CD4-positive, alpha-beta T cell treated with Interleukin-4 for 4 hours (primary cell): ENCODE data around the gene ARG2.

ENCODE experiments used
- DNase-seq: peaks from one replicate; pipeline ENCODE4 v3.0.0-alpha.2; 2020

The ARG2 gene

DNA sequence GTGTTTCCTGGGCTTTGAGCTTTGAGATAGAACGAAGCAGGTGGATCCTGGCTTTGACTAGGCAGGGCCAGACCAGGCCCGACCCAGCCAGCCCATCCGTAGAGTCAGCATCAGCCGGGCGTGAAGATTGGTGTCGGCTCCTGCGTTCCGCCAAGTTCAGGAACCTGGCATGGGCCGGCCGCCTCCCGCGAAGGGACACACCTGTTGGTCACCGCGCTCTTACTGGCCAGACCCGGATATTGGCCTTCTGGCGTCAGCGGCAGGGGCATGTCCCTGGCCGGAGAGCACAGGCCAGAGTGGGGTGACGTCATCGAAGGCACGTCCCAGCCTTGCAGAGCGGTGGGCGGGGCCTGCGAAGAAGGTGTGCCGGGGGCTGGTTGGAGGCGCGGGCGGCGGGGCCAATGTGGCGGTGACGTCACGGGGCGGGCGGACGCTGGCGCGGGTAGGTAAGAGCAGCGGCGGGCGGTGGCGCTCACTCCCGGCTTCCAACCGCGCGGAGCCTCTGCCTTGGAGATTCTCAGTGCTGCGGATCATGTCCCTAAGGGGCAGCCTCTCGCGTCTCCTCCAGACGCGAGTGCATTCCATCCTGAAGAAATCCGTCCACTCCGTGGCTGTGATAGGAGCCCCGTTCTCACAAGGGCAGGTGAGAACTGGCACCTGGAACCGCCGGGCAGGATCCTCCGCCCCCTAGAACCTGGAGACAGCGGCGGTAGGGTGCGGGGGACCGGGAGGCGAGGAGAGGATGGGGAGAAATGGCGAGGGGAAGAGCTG lies at the start of gene ARG2:
TSS of gene ARG2 (plus strand) at position 475 of the 771 bp plus-strand sequence. CDS start at position 533, 58 bp downstream.
- DNase-seq, result peak; percentile 94

- no peak for DNase-seq
These were observed 49.3 kb upstream of the ARG2 start for GRCh38 chr14:67570453-67570852.

DNA sequence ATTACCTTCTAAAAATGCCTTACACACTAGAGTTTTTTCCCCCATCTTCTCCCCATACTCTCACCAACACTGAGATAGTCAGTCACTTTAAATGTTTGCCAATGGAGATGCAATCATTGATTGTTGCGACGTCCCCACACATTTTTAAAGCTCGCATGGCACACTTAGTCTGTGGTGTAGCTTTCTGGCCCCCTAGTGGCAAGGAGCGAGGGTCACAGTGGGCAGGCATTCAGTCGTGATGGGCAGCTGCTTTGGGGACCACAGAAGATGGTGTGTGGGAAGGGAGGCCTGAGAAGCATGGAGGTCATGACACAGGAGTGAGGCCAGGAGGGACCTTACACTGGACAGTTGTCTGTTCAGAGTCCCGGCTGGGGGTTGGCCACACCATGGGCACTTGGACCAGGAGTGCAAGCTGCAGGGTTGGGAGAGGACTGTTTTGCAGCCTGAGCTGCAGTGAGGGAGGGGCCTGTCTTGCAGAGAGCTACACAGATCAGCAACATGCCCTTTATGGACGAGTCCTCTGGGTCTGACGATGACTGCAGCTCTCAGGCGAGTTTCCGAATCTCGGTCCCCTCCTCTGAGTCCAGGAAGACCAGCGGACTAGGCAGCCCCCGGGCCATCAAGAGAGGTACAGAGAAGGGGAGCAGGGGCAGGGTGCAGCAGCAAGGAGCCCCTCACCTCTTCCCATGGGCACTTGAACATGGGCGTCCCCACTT lies 48.3 kb upstream of the ARG2 start:
- DNase-seq, result peak; percentile 65

GRCh38 chr14:67571991-67572323 lies 47.8 kb upstream of the ARG2 start:
- no peak for DNase-seq

DNA sequence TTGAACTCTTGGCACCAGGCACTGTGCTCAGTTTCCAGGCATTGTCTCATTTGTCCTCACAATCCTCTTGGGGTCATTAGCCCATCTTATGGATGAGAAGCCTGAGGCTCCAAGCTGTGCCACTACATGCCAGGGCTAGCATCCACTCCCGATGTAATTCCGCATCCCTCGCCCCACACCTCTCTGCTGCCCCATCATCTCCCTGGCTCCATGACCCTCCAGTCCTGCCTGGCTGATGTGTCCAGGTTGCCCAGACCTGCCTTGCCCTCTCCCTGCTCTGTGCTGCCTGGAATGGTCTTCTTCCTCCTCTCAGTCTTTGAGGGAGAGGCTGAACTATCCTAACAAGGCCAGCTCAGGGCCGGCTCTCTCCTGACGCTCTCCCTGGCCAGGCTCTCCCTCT lies 47.1 kb upstream of the ARG2 start:
- DNase-seq, result no peak

DNA sequence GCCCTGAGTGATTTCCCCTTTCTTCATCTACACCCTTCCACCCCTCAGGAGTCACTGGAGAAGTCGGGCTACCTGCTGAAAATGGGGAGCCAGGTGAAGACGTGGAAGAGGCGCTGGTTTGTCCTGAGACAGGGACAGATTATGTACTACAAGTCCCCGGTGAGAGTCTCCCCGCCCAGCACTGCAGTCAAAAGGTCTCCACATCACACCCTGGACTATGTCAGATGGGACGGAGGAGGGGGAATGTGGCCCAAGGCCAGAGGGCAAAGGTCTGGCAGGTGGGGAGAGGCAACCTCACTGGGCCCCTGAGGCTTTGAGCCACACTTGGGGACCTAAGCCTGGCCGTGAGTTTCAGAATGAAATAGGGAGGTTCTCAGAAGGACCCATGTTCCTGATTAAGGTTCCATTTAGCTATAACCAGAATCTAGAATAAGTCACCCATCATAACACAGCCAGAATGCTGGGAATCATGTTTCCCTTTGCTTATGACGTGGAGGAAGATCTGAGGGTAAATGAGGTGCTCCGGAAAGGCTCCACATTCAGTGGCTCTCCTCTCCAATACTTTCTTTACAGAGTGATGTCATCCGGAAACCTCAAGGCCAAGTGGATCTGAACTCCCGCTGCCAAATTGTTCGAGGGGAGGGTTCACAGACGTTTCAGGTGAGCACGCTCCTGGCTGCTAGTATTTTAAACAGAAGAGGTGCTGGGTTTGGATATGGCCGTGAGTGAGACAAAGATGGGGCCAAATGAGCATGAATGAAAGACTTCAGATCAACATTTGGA lies 46.3 kb upstream of the ARG2 start:
- DNase-seq, result no peak

DNA sequence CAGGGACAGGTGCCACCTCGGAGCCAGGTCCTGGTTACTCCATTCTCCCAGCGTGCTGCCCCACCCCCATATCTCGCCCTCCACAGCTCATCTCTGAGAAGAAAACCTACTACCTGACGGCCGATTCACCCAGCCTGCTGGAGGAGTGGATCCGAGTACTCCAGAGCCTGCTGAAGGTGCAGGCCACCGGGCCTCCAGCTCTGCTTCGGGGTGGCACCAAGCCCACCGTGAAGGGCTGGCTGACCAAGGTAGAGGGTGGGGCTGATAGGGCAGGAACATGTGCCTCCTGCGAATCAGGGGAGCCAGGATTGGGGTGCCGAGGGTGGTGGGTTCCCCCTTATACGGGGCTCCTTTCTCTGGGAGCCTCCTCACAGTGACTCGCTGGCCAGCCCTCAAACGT lies 45.6 kb upstream of the ARG2 start:
- DNase-seq, result no peak

DNA sequence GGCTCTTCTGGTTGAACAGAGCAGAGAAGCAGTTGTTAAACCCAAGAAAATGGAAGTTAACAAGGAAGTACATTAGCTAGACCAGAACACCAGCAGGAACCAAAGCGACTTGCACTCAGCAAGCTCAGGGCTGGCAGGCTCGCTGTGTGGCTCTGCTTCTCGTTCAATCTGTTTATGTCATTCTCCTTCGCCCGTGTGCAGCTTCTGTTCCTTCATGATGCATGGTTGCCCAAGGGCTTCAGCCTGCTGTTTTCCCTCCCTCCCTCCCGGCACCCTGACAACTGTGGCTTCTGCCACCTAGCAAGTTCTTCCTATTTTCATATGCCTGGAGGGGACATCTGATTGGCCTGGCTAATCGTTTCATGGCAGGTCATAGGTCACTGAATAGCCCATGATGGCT lies 44.9 kb upstream of the ARG2 start:
- no peak for DNase-seq

- no peak for DNase-seq
These were observed 44.0 kb upstream of the ARG2 start for GRCh38 chr14:67575684-67576083.

GRCh38 chr14:67576216-67576955 lies 43.3 kb upstream of the ARG2 start:
- no peak for DNase-seq

DNA sequence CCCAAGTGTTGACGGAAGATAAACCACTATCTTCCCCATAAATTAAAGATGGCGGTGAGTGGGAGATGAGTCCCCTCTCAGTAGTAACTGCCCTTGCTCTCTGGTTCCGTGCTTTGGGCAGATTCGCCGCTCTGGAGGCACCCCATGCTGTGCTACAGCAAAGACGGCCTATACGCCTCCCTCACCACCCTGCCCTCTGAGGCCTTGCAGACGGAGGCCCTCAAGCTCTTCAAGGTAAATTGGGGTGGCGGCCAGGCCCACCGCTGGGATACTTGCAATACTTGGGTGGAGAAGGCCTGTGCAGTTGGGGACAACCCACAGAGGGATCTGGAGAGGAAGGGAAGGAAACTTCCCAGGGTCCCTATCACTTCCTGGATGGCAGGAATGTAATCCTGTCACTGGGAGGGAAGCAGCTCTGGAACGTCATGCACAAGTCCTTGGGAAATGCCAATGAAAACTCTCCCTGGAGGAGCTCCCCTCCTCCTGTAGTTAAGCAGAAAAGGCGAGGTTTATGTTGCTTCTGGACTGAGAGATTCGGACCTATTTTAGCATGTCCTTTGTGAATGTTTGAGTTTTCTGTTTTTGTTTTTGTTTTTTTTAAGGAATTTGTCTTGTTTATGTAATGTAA lies 42.4 kb upstream of the ARG2 start:
- no peak for DNase-seq

DNA sequence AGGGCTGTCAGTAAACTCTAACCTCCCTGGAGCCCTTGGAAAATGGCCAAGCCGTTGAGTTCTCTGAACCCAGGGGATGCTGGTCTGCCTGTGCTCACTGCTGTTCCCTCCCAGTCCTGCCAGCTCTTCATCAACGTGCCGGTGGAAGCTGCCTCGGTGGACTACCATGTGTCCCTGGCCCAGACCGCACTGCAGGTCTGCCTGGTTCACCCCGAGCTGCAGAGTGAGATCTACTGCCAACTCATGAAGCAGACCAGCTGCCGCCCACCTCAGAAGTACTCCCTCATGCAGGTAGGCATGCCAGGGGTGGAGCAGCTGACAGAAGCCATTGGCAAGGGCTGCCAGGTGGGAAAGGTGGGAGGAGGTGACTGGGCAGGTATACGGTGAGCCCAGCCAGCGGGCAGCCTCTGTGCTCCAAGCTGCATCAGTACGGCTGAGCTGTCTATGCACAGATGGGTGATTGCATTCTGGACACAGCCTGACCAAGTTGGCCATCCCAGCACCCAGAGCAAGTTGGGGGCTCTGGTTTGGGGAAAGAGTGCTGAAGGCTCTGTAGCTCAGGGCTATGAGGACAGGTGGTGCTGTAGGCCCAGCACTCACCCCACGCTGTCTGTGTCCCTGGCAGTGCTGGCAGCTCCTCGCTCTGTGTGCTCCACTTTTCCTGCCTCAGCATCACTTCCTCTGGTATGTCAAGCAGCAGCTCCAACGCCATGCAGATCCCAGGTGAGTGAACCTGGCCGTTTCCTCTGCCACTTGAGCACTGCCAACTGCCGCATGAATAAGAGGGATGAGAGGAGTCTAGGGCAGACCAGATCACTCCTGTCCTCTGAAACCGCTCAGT lies 41.6 kb upstream of the ARG2 start:
- DNase-seq, result no peak

GRCh38 chr14:67579040-67579439 lies 40.7 kb upstream of the ARG2 start:
- no peak for DNase-seq

- DNase-seq, result no peak
These were observed 40.1 kb upstream of the ARG2 start for GRCh38 chr14:67579636-67580035.

- DNase-seq, result no peak
These were observed 39.2 kb upstream of the ARG2 start for GRCh38 chr14:67580336-67581171.

DNA sequence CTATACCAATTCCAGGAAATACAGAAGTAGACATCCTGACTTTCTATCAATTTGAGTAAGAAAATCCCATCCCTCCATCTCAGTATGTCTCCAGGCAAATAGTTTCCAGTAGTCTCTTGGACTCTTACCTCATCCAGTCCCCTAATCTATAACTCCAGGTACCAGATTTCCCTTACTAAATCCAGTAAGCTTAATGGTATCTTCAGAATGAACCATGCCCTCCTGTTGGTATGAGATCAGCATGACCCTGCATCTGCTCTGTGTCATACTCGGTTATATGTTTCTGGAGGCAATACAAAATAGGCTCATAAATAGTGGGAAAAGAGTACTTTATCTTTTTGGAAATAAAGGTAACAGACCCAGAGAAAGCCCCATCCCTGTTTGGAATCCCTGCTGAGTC lies 38.1 kb upstream of the ARG2 start:
- no peak for DNase-seq

- no peak for DNase-seq
These were observed 37.7 kb upstream of the ARG2 start for GRCh38 chr14:67582061-67582460.

DNA sequence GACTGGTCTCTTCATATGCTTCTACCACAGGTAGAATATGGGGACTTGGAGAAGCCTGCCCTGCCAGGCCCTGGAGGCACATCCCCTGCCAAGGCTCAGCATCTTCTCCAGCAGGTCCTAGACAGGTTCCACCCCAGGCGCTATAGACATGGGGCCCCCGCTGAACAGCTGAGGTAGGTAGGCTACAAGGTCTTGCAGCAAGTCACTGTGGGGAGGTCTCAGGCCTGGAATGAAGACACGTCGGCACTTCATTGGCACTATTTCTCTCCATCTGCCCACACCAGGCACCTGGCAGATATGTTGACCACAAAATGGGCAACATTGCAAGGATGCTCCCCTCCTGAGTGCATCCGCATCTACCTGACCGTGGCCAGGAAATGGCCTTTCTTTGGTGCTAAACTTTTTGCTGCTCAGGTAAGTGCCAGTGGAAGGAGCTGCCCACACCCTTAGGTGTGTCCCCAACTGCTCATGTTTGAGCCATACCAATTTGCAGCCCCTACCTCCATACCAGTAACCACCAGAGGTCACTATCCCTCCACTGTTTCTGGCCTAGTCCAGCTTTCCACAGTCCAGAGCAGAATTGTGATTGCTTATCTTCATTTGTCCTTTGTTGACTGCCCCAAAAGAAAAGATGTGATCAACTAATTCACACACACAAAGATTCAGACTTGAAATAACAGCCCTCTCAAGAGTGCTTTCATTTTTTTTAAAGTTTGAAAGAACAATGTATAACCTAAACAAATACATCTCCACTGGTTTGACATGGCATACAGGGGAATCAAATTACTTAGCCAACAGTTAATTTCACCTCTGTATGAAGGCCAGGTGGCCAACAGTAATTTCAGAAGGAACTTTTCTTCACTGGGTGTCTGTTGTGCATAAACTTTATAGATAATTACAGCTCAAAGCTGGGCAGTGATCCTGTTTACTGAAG lies 35.7 kb upstream of the ARG2 start:
- DNase-seq, result peak; percentile 32

DNA sequence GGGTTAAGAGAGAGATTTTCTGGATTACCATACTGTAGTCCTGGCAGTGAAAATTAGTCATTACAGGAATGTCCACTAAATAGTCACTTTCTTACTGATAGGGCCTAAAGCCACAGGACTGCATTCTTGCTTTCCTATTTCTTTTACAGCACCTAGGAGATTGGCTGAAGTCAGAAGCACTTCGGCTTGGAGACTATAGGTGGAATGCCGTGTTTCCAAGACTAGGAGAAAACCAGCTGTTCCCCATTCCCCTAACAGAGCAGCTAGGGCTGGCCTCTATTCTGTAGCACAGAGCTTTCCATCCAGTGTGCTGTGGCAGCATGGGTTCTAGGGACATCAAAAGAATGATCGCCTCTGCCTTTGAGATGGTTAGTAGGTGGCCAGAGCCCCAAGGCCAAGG lies 34.7 kb upstream of the ARG2 start:
- no peak for DNase-seq

GRCh38 chr14:67586369-67586768 lies 33.4 kb upstream of the ARG2 start:
- no peak for DNase-seq
